ENCODE results near the gene BRSK2. TPM values are rescaled to one million over a fixed set of nuclear protein-coding genes. Genes with fewer than 3 reads are reported as not detected.
A peak's percentile ranks its signal among the peaks of the same experiment; 100 is the strongest.

The BRSK2 gene
- total RNA-seq, 1 donor from 2014 or later: 0.06 TPM

- TF ChIP-seq CTCF (conservative IDR thresholded peaks at IDR 0.05; ENCODE audit: low read depth, low read length): no peak
These were observed 39.5 kb upstream of the BRSK2 start for GRCh38 chr11:1350086-1350725.

GRCh38 chr11:1351278-1351937 is 38.3 kb upstream of the BRSK2 start:
- no peak overlapping the region for H3K4me3 ChIP-seq (ENCODE audit: low read depth, low read length)
- TF ChIP-seq CTCF (conservative IDR thresholded peaks at IDR 0.05; ENCODE audit: low read depth, low read length): no peak
- peak; percentile 22 for DNase-seq (ENCODE audit: low read depth)

More at GRCh38 chr11:1350086-1350725, 39.5 kb upstream of the BRSK2 start:
- no peak overlapping the region for H3K4me3 ChIP-seq (ENCODE audit: low read depth, low read length)
- DNase-seq (ENCODE audit: low read depth): no peak

- DNase-seq (ENCODE audit: low read depth): no peak
- H3K4me3 ChIP-seq (ENCODE audit: low read depth, low read length): no peak overlapping the region
- no peak for TF ChIP-seq CTCF (conservative IDR thresholded peaks at IDR 0.05; ENCODE audit: low read depth, low read length)
These were observed 36.9 kb upstream of the BRSK2 start for GRCh38 chr11:1352696-1353382.

GRCh38 chr11:1353383-1354124 is 36.2 kb upstream of the BRSK2 start:
- DNase-seq (ENCODE audit: low read depth): no peak
- H3K4me3 ChIP-seq (ENCODE audit: low read depth, low read length): no peak overlapping the region
- no peak for TF ChIP-seq CTCF (conservative IDR thresholded peaks at IDR 0.05; ENCODE audit: low read depth, low read length)

- no peak for TF ChIP-seq CTCF (conservative IDR thresholded peaks at IDR 0.05; ENCODE audit: low read depth, low read length)
- no peak overlapping the region for H3K4me3 ChIP-seq (ENCODE audit: low read depth, low read length)
- no peak for DNase-seq (ENCODE audit: low read depth)
These were observed 35.4 kb upstream of the BRSK2 start for GRCh38 chr11:1354125-1354938.

- no peak for TF ChIP-seq CTCF (conservative IDR thresholded peaks at IDR 0.05; ENCODE audit: low read depth, low read length)
- H3K4me3 ChIP-seq (ENCODE audit: low read depth, low read length): no peak overlapping the region
- DNase-seq (ENCODE audit: low read depth): no peak
These were observed 33.7 kb upstream of the BRSK2 start for GRCh38 chr11:1356007-1356435.
